OCI-LY7 (cell line): ENCODE measurements around the gene RTN4.

ENCODE experiments used
- CTCF ChIP-seq: fragments of 200-600 bp; sonication (generic); conservative IDR thresholded peaks from 2 replicates; pipeline ENCODE4 v1.5.1; 2014; ENCODE audit warnings: mild to moderate bottlenecking, antibody characterized with exemption, low read length, moderate library complexity, mixed read lengths
- EZH2phosphoT487 ChIP-seq: fragments of 200-600 bp; sonication (generic); IDR thresholded peaks from 2 replicates; pipeline ENCODE4 v1.6.1; 2018; ENCODE audit warnings: low read depth, borderline replicate concordance, mild to moderate bottlenecking, mixed run types, antibody characterized with exemption, low read length, moderate library complexity, mixed read lengths

GRCh38 chr2:55063226-55063625 is 13.0 kb upstream of the RTN4 start:
- TF ChIP-seq CTCF (no peak), EZH2phosphoT487 (no peak)
